Activated CD4-positive, alpha-beta T cell treated with anti-CD3 and anti-CD28 coated beads, Interleukin-2, amount 50 U/mL, for 24 hours (primary cell): ENCODE data around the gene TM4SF1.
"Not testable (repeated sequence)": the region's sequence is repeated elsewhere in the genome, so short reads cannot be mapped to it uniquely, and the experiment has no call there.

Source experiments
- DNase-seq, 2 donors: peaks; one replicate each; pipeline ENCODE4 v3.0.0-alpha.2; 2020; ENCODE audit warnings: low read depth in 1 of 2, low spot score in 1 of 2

The TM4SF1 gene

DNA sequence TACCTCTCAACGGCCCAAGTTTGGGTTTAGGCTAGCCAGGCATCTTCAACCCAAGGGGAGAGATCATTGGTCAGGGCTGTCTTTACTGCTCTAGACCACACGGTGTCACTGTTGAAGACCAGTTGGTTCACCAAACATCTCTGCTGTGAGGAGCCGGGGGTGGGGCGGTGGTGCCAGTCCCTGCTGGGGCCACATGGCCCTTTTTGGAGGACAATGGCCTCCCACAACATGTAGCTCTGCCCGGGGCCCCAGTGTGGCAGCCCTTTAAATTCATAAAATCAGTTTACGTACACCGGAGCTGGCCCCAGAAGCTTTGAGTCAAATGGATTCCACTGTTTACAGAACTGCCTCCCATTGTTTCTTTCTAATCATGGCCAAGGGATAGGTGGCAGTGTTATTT, 24.9 kb downstream of the TM4SF1 start:
- no peak for DNase-seq

GRCh38 chr3:149343951-149344350, 33.5 kb downstream of the TM4SF1 start:
- no peak for DNase-seq

GRCh38 chr3:149342413-149343380, 34.8 kb downstream of the TM4SF1 start:
- no peak for DNase-seq

DNA sequence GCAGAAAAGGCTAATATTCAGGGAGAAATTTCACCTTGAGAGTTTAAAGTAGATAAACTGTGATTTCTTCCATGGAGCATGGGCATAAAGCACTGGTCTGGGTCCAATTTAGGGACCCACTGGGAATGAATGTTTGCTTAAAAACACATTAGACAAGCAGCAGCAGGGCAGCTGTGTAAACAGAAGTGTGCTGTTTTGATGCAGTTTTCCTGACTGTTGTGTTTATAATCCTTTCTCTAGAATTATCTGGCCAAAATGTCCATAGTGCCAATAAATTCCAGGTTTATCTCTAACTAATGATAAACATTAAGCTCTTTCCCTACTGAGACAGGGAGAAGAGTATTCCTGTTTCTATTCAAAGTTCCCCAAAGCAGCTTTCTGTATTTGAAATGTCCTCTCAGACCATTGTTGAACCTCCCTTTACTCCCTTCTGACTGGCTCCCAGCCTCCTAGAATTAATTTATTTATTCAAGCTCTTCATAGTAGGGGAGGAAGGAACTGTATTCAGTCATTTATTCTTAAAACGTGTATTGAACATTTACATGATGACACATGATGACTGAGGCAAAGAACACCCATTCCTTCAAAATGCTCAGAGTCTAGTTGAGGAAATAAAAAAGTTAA, 37.0 kb downstream of the TM4SF1 start:
- DNase-seq, result no peak

DNA sequence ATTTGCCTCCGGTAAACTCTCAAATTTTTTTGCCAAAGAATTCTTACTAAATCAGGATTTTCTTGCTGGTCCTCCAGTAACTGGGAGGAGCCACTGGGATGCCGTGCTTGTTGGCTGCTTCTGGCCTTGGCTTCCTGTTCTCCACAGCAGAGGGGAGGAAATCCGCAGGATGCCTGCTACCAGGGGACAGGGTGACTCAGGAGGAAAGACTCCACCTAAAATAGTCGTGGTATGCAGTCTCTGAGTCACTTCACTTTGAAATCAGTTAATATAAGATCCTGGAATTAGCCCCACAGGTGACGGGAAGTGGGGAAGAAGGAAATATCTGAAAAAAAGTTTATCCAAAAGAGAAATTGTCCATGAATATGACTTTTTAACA, 37.5 kb downstream of the TM4SF1 start:
- no peak for DNase-seq

DNA sequence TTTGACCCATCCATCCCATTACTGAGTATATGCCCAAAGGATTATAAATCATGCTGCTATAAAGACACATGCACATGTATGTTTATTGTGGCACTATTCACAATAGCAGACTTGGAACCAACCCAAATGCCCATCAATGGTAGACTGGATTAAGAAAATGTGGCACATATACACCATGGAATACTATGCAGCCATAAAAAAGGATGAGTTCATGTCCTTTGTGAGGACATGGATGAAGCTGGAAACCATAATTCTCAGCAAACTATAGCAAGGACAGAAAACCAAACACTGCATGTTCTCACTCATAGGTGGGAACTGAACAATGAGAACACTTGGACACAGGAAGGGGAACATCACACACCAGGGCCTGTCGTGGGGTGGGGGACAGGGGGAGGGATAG, 40.0 kb downstream of the TM4SF1 start:
- not testable (repeated sequence) for DNase-seq

GRCh38 chr3:149336925-149337324, 40.5 kb downstream of the TM4SF1 start:
- DNase-seq, result no peak

DNA sequence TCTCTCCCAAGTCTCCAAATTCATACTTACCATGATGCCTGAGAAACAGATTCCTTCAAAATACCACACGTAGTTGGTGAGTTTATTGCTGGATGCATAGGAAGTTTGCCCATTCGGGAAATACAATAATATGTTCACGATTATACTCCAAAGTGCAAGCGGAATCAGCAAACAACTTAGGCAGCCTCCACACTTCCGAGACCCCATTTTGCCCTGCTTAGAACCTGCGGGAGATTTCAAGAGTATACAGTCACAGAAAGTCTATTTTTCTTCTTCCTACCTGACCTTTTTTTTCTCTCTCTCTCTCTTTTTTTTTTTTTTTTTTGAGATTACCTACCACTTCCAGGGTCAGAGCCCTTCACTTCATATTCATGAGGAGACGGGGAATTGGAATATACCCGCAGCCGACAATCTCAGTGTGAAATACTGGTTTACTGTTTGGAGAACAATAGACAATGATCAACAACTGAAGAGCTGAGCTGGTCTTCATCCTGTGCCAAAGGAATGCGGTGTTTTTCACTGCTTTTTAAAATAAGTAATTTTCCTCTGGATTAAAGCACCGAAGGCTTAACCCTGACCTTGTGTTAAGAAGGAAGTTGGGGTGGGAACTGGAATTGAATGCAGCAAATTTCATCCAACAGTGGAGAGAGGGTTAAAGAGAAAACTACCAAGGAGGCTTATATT, 44.1 kb downstream of the TM4SF1 start, which contains the start of gene TM4SF18:
Gene TM4SF18, minus strand, starts transcription at position 461 of the 684 bp plus-strand sequence. Its CDS starts 254 bp downstream, at position 207.
- no peak for DNase-seq

DNA sequence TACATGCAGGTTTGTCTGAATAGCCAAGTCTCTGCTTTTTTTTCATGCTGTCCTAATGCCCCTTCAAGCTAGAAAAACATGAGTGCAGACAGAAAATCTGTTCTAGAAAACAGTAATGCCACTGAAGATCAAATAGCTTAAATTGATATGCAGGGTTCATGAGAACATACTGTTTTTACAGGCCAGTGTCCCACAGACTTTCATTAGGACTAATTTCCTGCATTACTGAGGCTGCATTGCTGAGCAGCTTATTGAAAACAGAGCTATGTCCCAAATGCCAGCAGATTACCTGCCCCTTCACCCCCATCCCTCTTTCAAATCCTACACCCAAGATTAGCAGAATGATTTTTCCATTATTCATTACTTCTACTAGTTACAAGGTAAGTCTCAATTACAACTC, 44.7 kb downstream of the TM4SF1 start:
- DNase-seq, result no peak

- DNase-seq, result no peak
These were observed 45.2 kb downstream of the TM4SF1 start for GRCh38 chr3:149332227-149332765.

DNA sequence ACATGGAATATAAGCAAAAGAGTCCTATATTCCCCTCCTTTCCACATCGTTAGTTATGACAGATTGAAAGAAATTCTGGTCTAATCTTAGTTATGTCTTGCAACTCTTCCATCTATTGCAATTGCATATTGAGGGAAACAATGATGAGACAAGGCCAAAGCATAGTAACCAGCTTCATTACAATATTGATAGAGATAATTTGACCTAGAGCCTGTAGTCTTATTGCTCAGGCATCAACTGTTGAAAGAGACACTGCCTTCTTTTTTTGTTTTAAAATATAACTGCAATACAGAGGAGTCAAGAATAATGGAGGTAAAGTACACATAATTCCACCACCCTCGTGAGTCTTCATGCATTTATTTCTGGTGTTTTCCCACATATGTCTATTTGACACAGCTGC, 46.1 kb downstream of the TM4SF1 start:
- DNase-seq, result no peak

GRCh38 chr3:149330609-149331331, 46.7 kb downstream of the TM4SF1 start:
- no peak for DNase-seq

- no peak for DNase-seq
These were observed 50.3 kb downstream of the TM4SF1 start for GRCh38 chr3:149327156-149327555.

- no peak for DNase-seq
These were observed 51.9 kb downstream of the TM4SF1 start for GRCh38 chr3:149325581-149325980.

GRCh38 chr3:149324332-149324731, 53.1 kb downstream of the TM4SF1 start:
- DNase-seq, result no peak

- DNase-seq, result no peak
These were observed 55.8 kb downstream of the TM4SF1 start for GRCh38 chr3:149321640-149322039.

DNA sequence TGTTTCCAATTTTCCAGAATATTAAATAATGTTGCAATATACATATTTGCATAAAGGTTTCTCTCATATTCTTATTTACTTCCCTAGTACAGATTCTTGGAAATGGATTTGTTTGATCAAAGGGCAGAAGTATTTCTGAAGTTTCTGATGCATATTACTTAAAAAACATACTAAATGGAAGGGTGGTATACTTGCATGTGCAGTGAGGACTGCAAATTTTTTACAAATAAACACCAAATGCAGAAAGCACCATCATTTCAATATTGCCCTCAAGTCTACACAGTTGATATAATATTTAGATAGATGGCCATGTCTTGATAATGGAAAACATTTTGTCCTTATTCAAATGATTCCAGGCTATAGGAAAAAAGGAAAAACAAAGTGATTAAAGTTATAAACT, 56.3 kb downstream of the TM4SF1 start:
- DNase-seq, result no peak

- no peak for DNase-seq
These were observed 57.7 kb downstream of the TM4SF1 start for GRCh38 chr3:149319750-149320149.
